Liver (tissue), 9 donors: ENCODE data around the gene PKIG. TPM values are rescaled to one million over a fixed set of nuclear protein-coding genes. Genes with fewer than 3 reads are reported as not detected.
A peak's percentile ranks its signal among the peaks of the same experiment; 100 is the strongest.

Source experiments
- DNase-seq: peaks from one replicate; pipeline ENCODE4 v3.0.0-alpha.2; 2017; ENCODE audit warnings: low spot score
- H3K27ac ChIP-seq, 2 donors: one replicate each; pipeline ENCODE4 v1.7.0; 2013; ENCODE audit warnings: inconsistent platforms in 2 of 2, low read length in 2 of 2, control low read depth in 1 of 2, low read depth in 1 of 2, mild to moderate bottlenecking in 1 of 2
- H3K27me3 ChIP-seq, 4 donors: one replicate each; pipeline versions ENCODE4 v1.6.1 to v1.7.0; 2013; ENCODE audit warnings: low read length in 3 of 4, inconsistent platforms in 1 of 4, mild to moderate bottlenecking in 1 of 4, moderate library complexity in 1 of 4; ENCODE audit not compliant: control insufficient read depth in 4 of 4, insufficient read depth in 4 of 4
- H3K36me3 ChIP-seq, 4 donors: one replicate each; pipeline versions ENCODE4 v1.6.1 to v1.7.0; 2013; ENCODE audit warnings: low read length in 3 of 4, mild to moderate bottlenecking in 3 of 4, low read depth in 1 of 4, moderate library complexity in 1 of 4; ENCODE audit not compliant: control insufficient read depth in 4 of 4, insufficient read depth in 3 of 4
- H3K4me1 ChIP-seq, 4 donors: one replicate each; pipeline versions ENCODE4 v1.6.1 to v1.7.0; 2013; ENCODE audit warnings: low read length in 3 of 4, mild to moderate bottlenecking in 3 of 4, moderate library complexity in 1 of 4; ENCODE audit not compliant: control insufficient read depth in 4 of 4, insufficient read depth in 4 of 4
- H3K4me3 ChIP-seq, 3 donors: one replicate each; pipeline versions ENCODE4 v1.6.1 to v1.7.0; 2013; ENCODE audit warnings: low read length in 3 of 3, control low read depth in 1 of 3, low read depth in 1 of 3, mild to moderate bottlenecking in 1 of 3
- H3K9ac ChIP-seq, 2 donors: one replicate each; pipeline ENCODE4 v1.7.0; 2013; ENCODE audit warnings: low read length in 2 of 2, mild to moderate bottlenecking in 2 of 2, moderate library complexity in 2 of 2, control low read depth in 1 of 2, low read depth in 1 of 2
- H3K9me3 ChIP-seq, 4 donors: one replicate each; pipeline versions ENCODE4 v1.6.1 to v1.7.0; 2013; ENCODE audit warnings: low read length in 3 of 4; ENCODE audit not compliant: control insufficient read depth in 4 of 4
- CTCF ChIP-seq: fragments of 150-350 bp; IDR thresholded peaks from 2 replicates; pipeline ENCODE4 v1.5.1; 2017; ENCODE audit warnings: improper control_type of control experiment, low read depth, low read length; ENCODE audit not compliant: missing input control
- EGR1 ChIP-seq, 2 donors: IDR thresholded peaks; 2 replicates each; pipeline ENCODE4 v1.6.1; 2016 to 2018; ENCODE audit warnings: antibody characterized with exemption in 2 of 2, low read depth in 2 of 2
- FOXA2 ChIP-seq: IDR thresholded peaks from 2 replicates; pipeline ENCODE4 v1.6.1; 2016; ENCODE audit warnings: antibody characterized with exemption
- HNF4A ChIP-seq, 2 donors: conservative IDR thresholded peaks; 2 replicates each; pipeline ENCODE4 v1.6.1; 2016; ENCODE audit warnings: antibody characterized with exemption in 2 of 2, mild to moderate bottlenecking in 2 of 2
- JUND ChIP-seq, 2 donors: IDR thresholded peaks; 2 replicates each; pipeline ENCODE4 v1.6.1; 2016; ENCODE audit warnings: antibody characterized with exemption in 2 of 2
- NR2F2 ChIP-seq: IDR thresholded peaks from 2 replicates; pipeline ENCODE4 v1.6.1; 2016; ENCODE audit warnings: antibody characterized with exemption
- RAD21 ChIP-seq, 2 donors: IDR thresholded peaks; 2 replicates each; pipeline ENCODE4 v1.6.1; 2016; ENCODE audit warnings: antibody characterized with exemption in 2 of 2, mild to moderate bottlenecking in 2 of 2
- SP1 ChIP-seq: IDR thresholded peaks from 2 replicates; pipeline ENCODE4 v1.6.1; 2018; ENCODE audit warnings: antibody characterized with exemption, mild to moderate bottlenecking
- TAF1 ChIP-seq: conservative IDR thresholded peaks from 2 replicates; pipeline ENCODE4 v1.6.1; 2016; ENCODE audit warnings: antibody characterized with exemption, mild to moderate bottlenecking
- YY1 ChIP-seq: IDR thresholded peaks from 2 replicates; pipeline ENCODE4 v1.6.1; 2016; ENCODE audit warnings: antibody characterized with exemption, mild to moderate bottlenecking
- WGBS: extraction: QIAGEN DNeasy Blood & Tissue Kit; methylation state at CpG from one replicate; pipeline ENCODE4 v1.1.7; 2013; 5-methylcytosine and 5-hydroxymethylcytosine counted together
- polyA plus RNA-seq, 2 donors: library from polyadenylated mRNA; stranded (reverse) in 1 of 2; unstranded in 1 of 2; fragments of 200-250 nt in 1 of 2; fragments of >200 nt in 1 of 2; fragmentation: Nextera tagmentation in 1 of 2; extraction: Ambion mirVana in 1 of 2; gene quantifications; one replicate each; pipeline versions ENCODE4 v1.2.1 to v1.2.3, GENCODE V29; 2013 to 2015
- total RNA-seq, 2 donors: library from RNA; depleted of rRNA; stranded (reverse); fragments of >200 nt; gene quantifications; one replicate each; pipeline ENCODE4 v1.2.3, GENCODE V29; 2014
- TF ChIP-seq, protein P1 (sequence below): IDR thresholded peaks from 2 replicates; pipeline ENCODE4 v1.6.1; 2016; ENCODE audit warnings: antibody characterized with exemption
- TF ChIP-seq, protein P2 (sequence below): IDR thresholded peaks from 2 replicates; pipeline ENCODE4 v1.6.1; 2016; ENCODE audit warnings: antibody characterized with exemption
- TF ChIP-seq, protein P3 (sequence below): IDR thresholded peaks from 2 replicates; pipeline ENCODE4 v1.6.1; 2016; ENCODE audit warnings: antibody characterized with exemption, mild to moderate bottlenecking
- donor health status: healthy.
- donor health status: healthy.
- donor health status: healthy.
- donor health status: healthy.
- donor health status: healthy.

PKIG gene
- total and polyA plus RNA-seq, 4 donors = 10.6 to 24.3 (median 23.4) TPM

DNA sequence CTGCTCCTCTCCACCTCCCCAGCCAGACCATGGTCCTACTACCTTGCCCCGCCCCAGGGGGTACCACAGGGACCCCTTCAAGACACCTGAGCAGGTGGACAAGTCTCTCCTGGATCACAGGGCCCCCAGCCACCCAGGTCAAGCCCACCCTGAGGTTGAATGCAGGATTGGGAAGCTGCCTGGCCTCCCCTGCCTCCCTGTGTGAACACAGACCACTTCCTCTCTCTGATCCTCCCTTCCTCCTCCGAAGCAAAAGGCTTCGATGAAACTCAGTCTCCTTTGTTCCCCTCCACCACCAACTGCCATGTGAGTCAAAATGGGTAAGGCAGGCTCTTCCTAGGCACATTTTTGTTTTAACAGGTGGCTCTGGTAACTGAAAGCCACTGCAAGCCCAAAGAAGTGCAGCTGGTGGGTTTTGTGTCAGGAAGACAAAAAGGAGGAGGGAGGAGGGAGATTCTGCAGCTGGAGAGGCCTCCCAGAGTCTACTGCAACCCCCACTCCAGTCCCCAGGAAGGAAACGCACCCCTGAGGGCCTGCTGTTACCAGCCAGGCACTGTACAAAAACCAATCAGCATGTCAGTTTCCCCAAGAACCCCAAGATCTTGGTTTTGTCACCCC lies 63.8 kb downstream of the PKIG start (continued):
- TF ChIP-seq SP1 = no peak
- TF ChIP-seq, protein P1, sequence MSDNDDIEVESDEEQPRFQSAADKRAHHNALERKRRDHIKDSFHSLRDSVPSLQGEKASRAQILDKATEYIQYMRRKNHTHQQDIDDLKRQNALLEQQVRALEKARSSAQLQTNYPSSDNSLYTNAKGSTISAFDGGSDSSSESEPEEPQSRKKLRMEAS = no peak

DNA sequence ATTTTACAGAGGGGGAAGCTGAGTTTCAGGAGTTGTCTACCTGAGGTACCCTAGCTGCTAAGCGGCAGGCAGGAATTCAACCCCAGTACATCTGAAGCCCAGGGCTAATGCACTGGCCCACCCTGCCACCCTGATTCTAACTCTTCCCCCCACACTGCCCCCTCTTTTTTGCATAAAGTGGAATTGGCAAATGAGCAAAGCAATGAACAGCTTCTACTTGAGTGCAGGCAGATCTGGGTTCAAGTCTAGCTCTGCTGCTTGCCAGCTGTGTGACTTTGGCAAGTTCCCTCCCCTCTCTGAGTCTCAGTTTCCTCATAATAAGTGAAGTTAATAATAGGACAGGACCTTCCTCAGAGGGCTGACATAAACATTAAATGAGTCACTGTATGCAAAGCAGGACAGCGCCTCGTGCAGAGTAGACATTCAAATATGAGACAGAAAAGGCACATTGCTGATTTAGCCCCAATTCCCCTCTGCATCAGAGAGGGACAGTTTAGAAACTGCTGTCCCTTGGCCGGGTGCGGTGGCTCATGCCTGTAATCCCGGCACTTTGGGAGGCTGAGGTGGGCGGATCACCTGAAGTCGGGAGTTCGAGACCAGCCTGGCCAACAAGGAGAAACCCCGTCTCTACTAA lies 64.4 kb downstream of the PKIG start:
- H3K27ac ChIP-seq = peak overlapping the region in 1 of 2 donors; percentile 48
- no peak for TF ChIP-seq HNF4A (conservative IDR thresholded peaks at IDR 0.05)
- TF ChIP-seq, protein P2, sequence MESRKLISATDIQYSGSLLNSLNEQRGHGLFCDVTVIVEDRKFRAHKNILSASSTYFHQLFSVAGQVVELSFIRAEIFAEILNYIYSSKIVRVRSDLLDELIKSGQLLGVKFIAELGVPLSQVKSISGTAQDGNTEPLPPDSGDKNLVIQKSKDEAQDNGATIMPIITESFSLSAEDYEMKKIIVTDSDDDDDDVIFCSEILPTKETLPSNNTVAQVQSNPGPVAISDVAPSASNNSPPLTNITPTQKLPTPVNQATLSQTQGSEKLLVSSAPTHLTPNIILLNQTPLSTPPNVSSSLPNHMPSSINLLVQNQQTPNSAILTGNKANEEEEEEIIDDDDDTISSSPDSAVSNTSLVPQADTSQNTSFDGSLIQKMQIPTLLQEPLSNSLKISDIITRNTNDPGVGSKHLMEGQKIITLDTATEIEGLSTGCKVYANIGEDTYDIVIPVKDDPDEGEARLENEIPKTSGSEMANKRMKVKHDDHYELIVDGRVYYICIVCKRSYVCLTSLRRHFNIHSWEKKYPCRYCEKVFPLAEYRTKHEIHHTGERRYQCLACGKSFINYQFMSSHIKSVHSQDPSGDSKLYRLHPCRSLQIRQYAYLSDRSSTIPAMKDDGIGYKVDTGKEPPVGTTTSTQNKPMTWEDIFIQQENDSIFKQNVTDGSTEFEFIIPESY = no peak
- TF ChIP-seq SP1 = no peak
- no peak for TF ChIP-seq YY1
- no peak for TF ChIP-seq FOXA2
- TF ChIP-seq NR2F2 = no peak
- TF ChIP-seq JUND (IDR thresholded peaks at IDR 0.05) = no peak
- no peak for TF ChIP-seq EGR1 (IDR thresholded peaks at IDR 0.05; ENCODE audit: low read depth in 2 of 2)
- TF ChIP-seq RAD21 (IDR thresholded peaks at IDR 0.05) = no peak
- TF ChIP-seq TAF1 = no peak
- TF ChIP-seq, protein P3, sequence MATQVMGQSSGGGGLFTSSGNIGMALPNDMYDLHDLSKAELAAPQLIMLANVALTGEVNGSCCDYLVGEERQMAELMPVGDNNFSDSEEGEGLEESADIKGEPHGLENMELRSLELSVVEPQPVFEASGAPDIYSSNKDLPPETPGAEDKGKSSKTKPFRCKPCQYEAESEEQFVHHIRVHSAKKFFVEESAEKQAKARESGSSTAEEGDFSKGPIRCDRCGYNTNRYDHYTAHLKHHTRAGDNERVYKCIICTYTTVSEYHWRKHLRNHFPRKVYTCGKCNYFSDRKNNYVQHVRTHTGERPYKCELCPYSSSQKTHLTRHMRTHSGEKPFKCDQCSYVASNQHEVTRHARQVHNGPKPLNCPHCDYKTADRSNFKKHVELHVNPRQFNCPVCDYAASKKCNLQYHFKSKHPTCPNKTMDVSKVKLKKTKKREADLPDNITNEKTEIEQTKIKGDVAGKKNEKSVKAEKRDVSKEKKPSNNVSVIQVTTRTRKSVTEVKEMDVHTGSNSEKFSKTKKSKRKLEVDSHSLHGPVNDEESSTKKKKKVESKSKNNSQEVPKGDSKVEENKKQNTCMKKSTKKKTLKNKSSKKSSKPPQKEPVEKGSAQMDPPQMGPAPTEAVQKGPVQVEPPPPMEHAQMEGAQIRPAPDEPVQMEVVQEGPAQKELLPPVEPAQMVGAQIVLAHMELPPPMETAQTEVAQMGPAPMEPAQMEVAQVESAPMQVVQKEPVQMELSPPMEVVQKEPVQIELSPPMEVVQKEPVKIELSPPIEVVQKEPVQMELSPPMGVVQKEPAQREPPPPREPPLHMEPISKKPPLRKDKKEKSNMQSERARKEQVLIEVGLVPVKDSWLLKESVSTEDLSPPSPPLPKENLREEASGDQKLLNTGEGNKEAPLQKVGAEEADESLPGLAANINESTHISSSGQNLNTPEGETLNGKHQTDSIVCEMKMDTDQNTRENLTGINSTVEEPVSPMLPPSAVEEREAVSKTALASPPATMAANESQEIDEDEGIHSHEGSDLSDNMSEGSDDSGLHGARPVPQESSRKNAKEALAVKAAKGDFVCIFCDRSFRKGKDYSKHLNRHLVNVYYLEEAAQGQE = no peak
- no peak for TF ChIP-seq CTCF
- no peaks in the 10 kb centered on the region for H3K9me3 ChIP-seq
- H3K4me1 ChIP-seq = peaks cover 4 to 21% (median 15%) of the 10 kb centered on the region in 4 donors
- H3K4me3 ChIP-seq = no peak overlapping the region
- WGBS = 85% methylated on average over 10 of the region's 10 CpGs
- no peak overlapping the region for H3K9ac ChIP-seq
- H3K36me3 ChIP-seq = no peaks in the 10 kb centered on the region
- H3K27me3 ChIP-seq = no peaks in the 10 kb centered on the region
- DNase-seq = no peak
